OCI-LY1 (cell line): ENCODE results near the gene PLEKHB2.

Experiments
- EZH2 ChIP-seq: fragments of 200-600 bp; sonication (generic), shearing (Covaris generic); IDR thresholded peaks from 2 replicates; pipeline ENCODE4 v1.8.0; 2017; ENCODE audit warnings: borderline replicate concordance, mixed run types, mild to moderate bottlenecking, antibody characterized with exemption, low read length, moderate library complexity, mixed read lengths
- TF ChIP-seq, protein P1 (sequence below): fragments of 200-600 bp; sonication (generic), shearing (Covaris generic); IDR thresholded peaks from 2 replicates; pipeline ENCODE4 v1.5.1; 2017; ENCODE audit warnings: mild to moderate bottlenecking, antibody characterized with exemption, low read length, moderate library complexity, mixed read lengths

DNA sequence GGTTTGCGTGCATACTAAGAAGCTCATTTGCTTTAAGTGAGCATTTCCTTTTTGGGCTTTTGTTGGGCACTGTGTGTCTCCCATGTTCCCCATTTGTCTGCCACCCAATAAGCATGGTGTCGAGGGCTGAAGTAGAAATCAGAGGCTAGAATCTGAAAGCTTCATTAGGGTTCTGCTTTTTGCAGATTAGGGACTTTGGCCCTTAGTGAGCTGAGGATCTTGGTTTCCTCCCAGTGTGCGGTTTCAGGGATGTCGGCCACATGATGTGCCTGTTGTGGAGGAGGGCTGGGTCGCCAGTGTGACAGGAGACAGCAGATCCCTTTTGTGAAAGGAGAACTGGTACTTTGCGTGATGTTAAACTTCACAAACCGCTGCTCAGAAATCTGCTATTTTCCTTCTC, 41.1 kb downstream of the PLEKHB2 start:
- TF ChIP-seq, protein P1, sequence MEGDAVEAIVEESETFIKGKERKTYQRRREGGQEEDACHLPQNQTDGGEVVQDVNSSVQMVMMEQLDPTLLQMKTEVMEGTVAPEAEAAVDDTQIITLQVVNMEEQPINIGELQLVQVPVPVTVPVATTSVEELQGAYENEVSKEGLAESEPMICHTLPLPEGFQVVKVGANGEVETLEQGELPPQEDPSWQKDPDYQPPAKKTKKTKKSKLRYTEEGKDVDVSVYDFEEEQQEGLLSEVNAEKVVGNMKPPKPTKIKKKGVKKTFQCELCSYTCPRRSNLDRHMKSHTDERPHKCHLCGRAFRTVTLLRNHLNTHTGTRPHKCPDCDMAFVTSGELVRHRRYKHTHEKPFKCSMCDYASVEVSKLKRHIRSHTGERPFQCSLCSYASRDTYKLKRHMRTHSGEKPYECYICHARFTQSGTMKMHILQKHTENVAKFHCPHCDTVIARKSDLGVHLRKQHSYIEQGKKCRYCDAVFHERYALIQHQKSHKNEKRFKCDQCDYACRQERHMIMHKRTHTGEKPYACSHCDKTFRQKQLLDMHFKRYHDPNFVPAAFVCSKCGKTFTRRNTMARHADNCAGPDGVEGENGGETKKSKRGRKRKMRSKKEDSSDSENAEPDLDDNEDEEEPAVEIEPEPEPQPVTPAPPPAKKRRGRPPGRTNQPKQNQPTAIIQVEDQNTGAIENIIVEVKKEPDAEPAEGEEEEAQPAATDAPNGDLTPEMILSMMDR = no peak
- no peak for TF ChIP-seq EZH2
